ENCODE measurements around the gene FOXD4L6.
A peak's percentile ranks its signal among the peaks of the same experiment; 100 is the strongest.
"Not testable (repeated sequence)": the region's sequence is repeated elsewhere in the genome, so short reads cannot be mapped to it uniquely, and the experiment has no call there.

FOXD4L6 gene

GRCh38 chr9:41098759-41099158, 29.7 kb downstream of the FOXD4L6 start:
- DNase-seq, result not testable (repeated sequence)

GRCh38 chr9:41095060-41095459, 33.4 kb downstream of the FOXD4L6 start:
- not testable (repeated sequence) for DNase-seq

- not testable (repeated sequence) for DNase-seq
Observed at GRCh38 chr9:41094010-41094773, 34.3 kb downstream of the FOXD4L6 start.

GRCh38 chr9:41090922-41091321, 37.6 kb downstream of the FOXD4L6 start:
- DNase-seq, result not testable (repeated sequence)

- DNase-seq, result not testable (repeated sequence)
Observed at GRCh38 chr9:41090386-41090785, 38.1 kb downstream of the FOXD4L6 start.

- peak; percentile 6 for DNase-seq
Observed at GRCh38 chr9:41088450-41089059, 39.9 kb downstream of the FOXD4L6 start.

GRCh38 chr9:41087929-41088328, 40.6 kb downstream of the FOXD4L6 start:
- DNase-seq, result not testable (repeated sequence)

- DNase-seq, result not testable (repeated sequence)
Observed at GRCh38 chr9:41087157-41087780, 41.2 kb downstream of the FOXD4L6 start.

- DNase-seq, result not testable (repeated sequence)
Observed at GRCh38 chr9:41086685-41087084, 41.8 kb downstream of the FOXD4L6 start.

GRCh38 chr9:41086215-41086614, 42.3 kb downstream of the FOXD4L6 start:
- DNase-seq, result not testable (repeated sequence)

- not testable (repeated sequence) for DNase-seq
Observed at GRCh38 chr9:41082358-41082757, 46.1 kb downstream of the FOXD4L6 start.

GRCh38 chr9:41079464-41079863, 49.0 kb downstream of the FOXD4L6 start:
- not testable (repeated sequence) for DNase-seq

GRCh38 chr9:41077586-41077985, 50.9 kb downstream of the FOXD4L6 start:
- DNase-seq, result not testable (repeated sequence)

Data from retina (tissue), 1 donor.